ENCODE measurements around the gene PSMD9. TPM values are rescaled to one million over a fixed set of nuclear protein-coding genes. Genes with fewer than 3 reads are reported as not detected.

Gene PSMD9
- polyA plus RNA-seq, 3 donors, result 51.3 to 57.1 (median 57.1) TPM

- DNase-seq (ENCODE audit: low read depth in 3 of 3, low spot score in 2 of 3), result no peak
These were observed 61.2 kb downstream of the PSMD9 start for GRCh38 chr12:121949648-121950397.

- DNase-seq (ENCODE audit: low read depth in 3 of 3, low spot score in 2 of 3), result no peak
These were observed 64.6 kb downstream of the PSMD9 start for GRCh38 chr12:121953117-121953692.

- no peak for DNase-seq (ENCODE audit: low read depth in 3 of 3, low spot score in 2 of 3)
These were observed 65.1 kb downstream of the PSMD9 start for GRCh38 chr12:121953695-121954094.

- DNase-seq (ENCODE audit: low read depth in 3 of 3, low spot score in 2 of 3), result no peak
These were observed 67.0 kb downstream of the PSMD9 start for GRCh38 chr12:121955258-121956237.

- DNase-seq (ENCODE audit: low read depth in 3 of 3, low spot score in 2 of 3), result no peak
These were observed 69.4 kb downstream of the PSMD9 start for GRCh38 chr12:121957861-121958515.

GRCh38 chr12:121958541-121959240, 70.1 kb downstream of the PSMD9 start:
- no peak for DNase-seq (ENCODE audit: low read depth in 3 of 3, low spot score in 2 of 3)

- no peak for DNase-seq (ENCODE audit: low read depth in 3 of 3, low spot score in 2 of 3)
These were observed 72.0 kb downstream of the PSMD9 start for GRCh38 chr12:121960541-121960940.

- no peak for DNase-seq (ENCODE audit: low read depth in 3 of 3, low spot score in 2 of 3)
These were observed 72.7 kb downstream of the PSMD9 start for GRCh38 chr12:121961195-121961879.

- DNase-seq (ENCODE audit: low read depth in 3 of 3, low spot score in 2 of 3), result no peak
These were observed 74.9 kb downstream of the PSMD9 start for GRCh38 chr12:121963341-121964018.

- DNase-seq (ENCODE audit: low read depth in 3 of 3, low spot score in 2 of 3), result no peak
These were observed 76.4 kb downstream of the PSMD9 start for GRCh38 chr12:121964813-121965643.

GRCh38 chr12:121966959-121967358, 78.4 kb downstream of the PSMD9 start:
- no peak for DNase-seq (ENCODE audit: low read depth in 3 of 3, low spot score in 2 of 3)

Other genes with a start within 250 kb of the PSMD9 start
- gene MORN3, start 219.1 kb upstream of the PSMD9 start, polyA plus RNA-seq (ENCODE audit: insufficient read length in 3 of 3), result 1 to 10 TPM; 1.7 to 2.3 (median 1.8) TPM
- gene TMEM120B, start 176.0 kb upstream of the PSMD9 start, polyA plus RNA-seq (ENCODE audit: insufficient read length in 3 of 3), result 1 to 10 TPM; 6.6 to 8.4 (median 8.1) TPM
- gene RHOF, start 95.1 kb upstream of the PSMD9 start, polyA plus RNA-seq (ENCODE audit: insufficient read length in 3 of 3), result 1 to 10 TPM; 8.9 to 9.6 (median 9.1) TPM
- gene SETD1B, start 84.8 kb upstream of the PSMD9 start, polyA plus RNA-seq (ENCODE audit: insufficient read length in 3 of 3), result 10 to 100 TPM; 10.5 to 12.1 (median 12.0) TPM
- 1 to 10 TPM; 1.5 to 4.7 (median 3.9) TPM for gene HPD, start 29.9 kb upstream of the PSMD9 start, polyA plus RNA-seq (ENCODE audit: insufficient read length in 3 of 3)
- gene CFAP251, start 29.8 kb downstream of the PSMD9 start, polyA plus RNA-seq (ENCODE audit: insufficient read length in 3 of 3), result 10 to 100 TPM in 2 of 3 donors, 1 to 10 TPM in 1; 9.2 to 11.7 (median 10.8) TPM
- 10 to 100 TPM; 34.7 to 36.0 (median 35.7) TPM for gene BCL7A, start 133.1 kb downstream of the PSMD9 start, polyA plus RNA-seq (ENCODE audit: insufficient read length in 3 of 3)
- gene MLXIP, start 190.0 kb downstream of the PSMD9 start, polyA plus RNA-seq (ENCODE audit: insufficient read length in 3 of 3), result 10 to 100 TPM; 25.2 to 27.9 (median 25.5) TPM